OCI-LY1 (cell line): ENCODE data around the gene BPIFB2.

Experiments used
- EZH2 ChIP-seq: fragments of 200-600 bp; sonication (generic), shearing (Covaris generic); IDR thresholded peaks from 2 replicates; pipeline ENCODE4 v1.8.0; 2017; ENCODE audit warnings: borderline replicate concordance, mixed run types, mild to moderate bottlenecking, antibody characterized with exemption, low read length, moderate library complexity, mixed read lengths
- TF ChIP-seq, protein P1 (sequence below): fragments of 200-600 bp; sonication (generic), shearing (Covaris generic); IDR thresholded peaks from 2 replicates; pipeline ENCODE4 v1.5.1; 2017; ENCODE audit warnings: mild to moderate bottlenecking, antibody characterized with exemption, low read length, moderate library complexity, mixed read lengths

DNA sequence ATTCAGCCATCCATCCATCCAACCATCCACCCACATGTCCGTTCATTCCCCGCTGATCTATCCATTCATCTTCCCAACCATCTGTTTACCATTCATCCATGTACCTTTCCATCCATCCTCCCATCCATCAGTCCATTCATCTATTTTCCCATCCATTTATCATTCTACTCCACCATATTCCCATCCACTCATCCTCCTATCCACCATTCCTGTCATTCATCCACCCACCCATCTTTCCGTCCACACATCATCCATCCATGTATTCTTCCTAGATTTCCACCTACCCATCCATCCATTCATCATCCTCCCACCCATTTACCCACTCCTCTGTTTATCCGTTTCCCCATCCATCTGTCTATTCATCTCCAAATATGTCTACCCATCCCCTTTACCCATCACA lies 30.7 kb downstream of the BPIFB2 start:
- TF ChIP-seq, protein P1, sequence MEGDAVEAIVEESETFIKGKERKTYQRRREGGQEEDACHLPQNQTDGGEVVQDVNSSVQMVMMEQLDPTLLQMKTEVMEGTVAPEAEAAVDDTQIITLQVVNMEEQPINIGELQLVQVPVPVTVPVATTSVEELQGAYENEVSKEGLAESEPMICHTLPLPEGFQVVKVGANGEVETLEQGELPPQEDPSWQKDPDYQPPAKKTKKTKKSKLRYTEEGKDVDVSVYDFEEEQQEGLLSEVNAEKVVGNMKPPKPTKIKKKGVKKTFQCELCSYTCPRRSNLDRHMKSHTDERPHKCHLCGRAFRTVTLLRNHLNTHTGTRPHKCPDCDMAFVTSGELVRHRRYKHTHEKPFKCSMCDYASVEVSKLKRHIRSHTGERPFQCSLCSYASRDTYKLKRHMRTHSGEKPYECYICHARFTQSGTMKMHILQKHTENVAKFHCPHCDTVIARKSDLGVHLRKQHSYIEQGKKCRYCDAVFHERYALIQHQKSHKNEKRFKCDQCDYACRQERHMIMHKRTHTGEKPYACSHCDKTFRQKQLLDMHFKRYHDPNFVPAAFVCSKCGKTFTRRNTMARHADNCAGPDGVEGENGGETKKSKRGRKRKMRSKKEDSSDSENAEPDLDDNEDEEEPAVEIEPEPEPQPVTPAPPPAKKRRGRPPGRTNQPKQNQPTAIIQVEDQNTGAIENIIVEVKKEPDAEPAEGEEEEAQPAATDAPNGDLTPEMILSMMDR, result no peak
- no peak for TF ChIP-seq EZH2
